ENCODE measurements around the gene RFLNA.

Gene RFLNA

DNA sequence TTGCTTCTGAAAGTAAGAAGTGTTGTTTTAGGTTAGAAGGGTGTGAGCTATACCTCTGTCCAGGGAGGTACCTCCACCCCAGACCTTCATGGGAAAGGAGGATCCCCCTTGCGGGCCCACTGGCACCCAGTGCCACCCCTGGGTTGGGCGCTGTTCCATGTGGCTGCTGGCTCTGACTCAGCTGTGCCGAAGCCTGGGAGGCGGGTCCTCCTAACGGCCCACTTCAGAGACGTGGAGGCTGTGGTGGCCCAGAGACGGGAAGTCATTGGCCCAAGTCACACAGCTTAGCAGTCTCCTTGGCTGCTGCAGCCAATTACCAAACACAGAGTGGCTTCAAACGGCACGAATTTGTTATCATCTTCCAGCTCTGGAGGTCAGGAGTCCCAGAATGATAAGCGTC, 10.2 kb downstream of the RFLNA start:
- H3K27ac ChIP-seq = no peak overlapping the region
- TF ChIP-seq ZFX (IDR thresholded peaks at IDR 0.05) = no peak
- TF ChIP-seq, protein P1, sequence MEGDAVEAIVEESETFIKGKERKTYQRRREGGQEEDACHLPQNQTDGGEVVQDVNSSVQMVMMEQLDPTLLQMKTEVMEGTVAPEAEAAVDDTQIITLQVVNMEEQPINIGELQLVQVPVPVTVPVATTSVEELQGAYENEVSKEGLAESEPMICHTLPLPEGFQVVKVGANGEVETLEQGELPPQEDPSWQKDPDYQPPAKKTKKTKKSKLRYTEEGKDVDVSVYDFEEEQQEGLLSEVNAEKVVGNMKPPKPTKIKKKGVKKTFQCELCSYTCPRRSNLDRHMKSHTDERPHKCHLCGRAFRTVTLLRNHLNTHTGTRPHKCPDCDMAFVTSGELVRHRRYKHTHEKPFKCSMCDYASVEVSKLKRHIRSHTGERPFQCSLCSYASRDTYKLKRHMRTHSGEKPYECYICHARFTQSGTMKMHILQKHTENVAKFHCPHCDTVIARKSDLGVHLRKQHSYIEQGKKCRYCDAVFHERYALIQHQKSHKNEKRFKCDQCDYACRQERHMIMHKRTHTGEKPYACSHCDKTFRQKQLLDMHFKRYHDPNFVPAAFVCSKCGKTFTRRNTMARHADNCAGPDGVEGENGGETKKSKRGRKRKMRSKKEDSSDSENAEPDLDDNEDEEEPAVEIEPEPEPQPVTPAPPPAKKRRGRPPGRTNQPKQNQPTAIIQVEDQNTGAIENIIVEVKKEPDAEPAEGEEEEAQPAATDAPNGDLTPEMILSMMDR (conservative IDR thresholded peaks at IDR 0.05) = no peak

DNA sequence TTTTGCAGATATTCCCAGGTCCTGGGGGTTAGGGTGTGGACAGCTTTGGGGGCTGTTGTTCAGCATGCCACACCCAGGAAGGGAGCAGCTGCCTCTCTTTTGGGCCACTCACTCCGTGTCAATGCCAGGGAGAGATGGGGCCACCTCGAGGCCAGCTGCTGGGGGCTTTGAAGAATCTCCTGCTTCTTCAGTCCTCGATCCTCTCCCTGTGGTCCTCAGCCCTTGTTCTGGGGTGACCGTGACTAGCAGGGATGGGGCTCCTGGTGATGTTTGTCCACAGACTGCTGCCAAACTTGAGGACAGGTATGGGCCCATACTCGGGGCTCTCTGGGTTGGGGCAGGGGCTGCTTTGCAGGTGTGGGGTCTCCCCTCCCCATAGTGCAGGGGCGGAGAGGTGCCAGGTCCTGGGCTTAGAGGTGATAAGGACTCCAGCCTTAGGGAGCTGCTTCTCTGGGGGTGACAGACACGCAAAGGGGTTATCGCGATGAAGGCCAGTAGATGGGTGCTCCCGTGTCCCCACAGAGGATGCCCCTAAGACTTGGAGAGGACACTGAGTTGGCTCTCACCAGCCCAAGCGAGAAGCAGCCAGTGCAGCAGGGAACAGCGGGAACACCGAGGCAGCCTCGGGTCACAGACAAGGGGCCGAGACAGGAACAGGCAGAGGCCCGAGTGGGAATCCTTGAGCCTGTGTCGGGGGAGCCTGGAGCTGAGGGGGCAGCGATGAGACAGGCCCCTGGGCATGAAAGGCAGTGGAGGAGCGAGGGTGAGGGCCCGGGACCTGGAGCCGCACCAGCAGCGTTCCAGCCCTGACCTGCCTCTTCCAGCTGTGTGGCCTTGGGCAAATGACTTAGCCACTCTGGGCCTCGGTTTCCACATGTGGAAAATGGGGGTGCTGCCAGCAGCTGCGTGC, 11.1 kb downstream of the RFLNA start:
- H3K27ac ChIP-seq = no peak overlapping the region
- no peak for TF ChIP-seq ZFX (IDR thresholded peaks at IDR 0.05)
- TF ChIP-seq, protein P1 (conservative IDR thresholded peaks at IDR 0.05) = no peak

DNA sequence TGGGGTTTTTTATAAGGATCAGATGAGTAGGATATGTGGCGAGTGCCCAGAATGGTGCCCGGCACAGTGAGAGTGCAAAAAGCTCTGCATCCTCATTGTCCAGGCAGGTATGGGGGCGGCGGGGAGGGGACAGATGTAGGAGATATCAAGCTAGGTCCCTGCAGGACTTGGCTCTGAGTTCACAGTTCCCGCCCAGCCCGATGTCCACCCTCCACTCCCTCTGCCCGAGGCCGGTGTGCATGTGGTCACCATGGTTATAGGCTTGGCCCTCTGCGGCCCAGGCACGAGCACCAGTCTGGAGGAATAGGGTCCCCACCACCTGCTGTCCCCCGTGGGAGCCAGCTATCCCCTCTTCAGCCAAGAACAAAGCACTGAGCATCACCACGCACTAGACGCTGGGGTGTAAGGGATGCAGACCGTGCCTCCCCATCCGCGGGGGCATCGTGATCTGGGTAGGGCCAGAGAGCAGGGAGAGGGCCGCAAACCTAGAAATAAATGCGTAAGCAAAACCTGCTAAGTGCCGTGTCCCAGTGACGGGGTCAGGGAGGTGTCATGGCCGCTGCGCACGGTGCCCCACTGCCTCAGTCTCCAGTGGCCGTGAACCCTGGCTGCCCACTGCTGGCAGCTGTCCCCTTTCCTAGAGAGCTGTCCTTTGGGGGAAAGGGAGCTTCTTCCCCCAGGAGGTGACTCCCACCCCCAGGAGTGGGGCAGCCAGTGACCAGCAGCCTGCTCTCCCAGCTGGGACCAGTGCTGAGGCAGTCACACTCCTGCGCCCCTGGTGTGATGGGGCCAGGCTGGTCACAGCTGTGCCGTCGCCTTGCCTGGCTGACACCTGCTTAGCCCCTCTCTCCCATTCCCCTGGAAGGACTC, 12.0 kb downstream of the RFLNA start:
- TF ChIP-seq ZFX (IDR thresholded peaks at IDR 0.05) = no peak
- H3K27ac ChIP-seq = no peak overlapping the region

DNA sequence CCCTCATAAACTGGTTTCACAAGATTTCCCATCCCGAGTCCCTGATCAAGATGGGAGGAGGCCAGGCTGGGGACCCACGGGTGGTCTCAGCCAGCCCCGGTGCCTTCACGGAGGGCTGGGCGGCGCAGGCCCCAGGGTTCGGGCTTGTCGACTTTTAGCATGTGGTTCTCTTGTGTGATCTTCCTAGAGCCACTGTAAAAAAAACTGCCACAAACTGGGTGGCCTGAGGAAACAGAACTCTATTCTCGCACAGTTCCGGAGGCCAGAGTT, 12.6 kb downstream of the RFLNA start:
- TF ChIP-seq, protein P1 (conservative IDR thresholded peaks at IDR 0.05) = no peak
- TF ChIP-seq ZFX (IDR thresholded peaks at IDR 0.05) = no peak
- H3K27ac ChIP-seq = no peak overlapping the region

DNA sequence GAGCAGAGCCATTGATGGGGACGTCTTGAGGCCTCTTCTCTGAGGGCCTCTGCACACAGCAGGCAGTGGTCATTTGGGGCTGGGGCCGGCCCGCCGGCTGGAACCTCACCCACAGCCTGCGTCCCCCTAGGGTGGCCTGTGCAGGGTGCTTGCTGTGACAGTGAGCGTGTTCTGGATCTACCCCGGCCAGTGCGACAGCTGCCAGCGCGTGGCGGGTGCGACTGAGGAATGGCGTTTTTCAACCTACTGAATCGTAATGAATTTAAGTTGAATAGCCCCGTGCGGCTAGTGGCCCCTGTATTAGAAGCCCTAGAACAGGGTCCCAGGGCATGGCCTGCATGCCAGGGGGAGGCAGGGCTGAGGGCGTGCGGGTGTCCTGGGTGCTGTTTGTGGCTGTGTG, 13.8 kb downstream of the RFLNA start:
- H3K27ac ChIP-seq = no peak overlapping the region
- no peak for TF ChIP-seq ZFX (IDR thresholded peaks at IDR 0.05)
- TF ChIP-seq, protein P1 (conservative IDR thresholded peaks at IDR 0.05) = no peak

DNA sequence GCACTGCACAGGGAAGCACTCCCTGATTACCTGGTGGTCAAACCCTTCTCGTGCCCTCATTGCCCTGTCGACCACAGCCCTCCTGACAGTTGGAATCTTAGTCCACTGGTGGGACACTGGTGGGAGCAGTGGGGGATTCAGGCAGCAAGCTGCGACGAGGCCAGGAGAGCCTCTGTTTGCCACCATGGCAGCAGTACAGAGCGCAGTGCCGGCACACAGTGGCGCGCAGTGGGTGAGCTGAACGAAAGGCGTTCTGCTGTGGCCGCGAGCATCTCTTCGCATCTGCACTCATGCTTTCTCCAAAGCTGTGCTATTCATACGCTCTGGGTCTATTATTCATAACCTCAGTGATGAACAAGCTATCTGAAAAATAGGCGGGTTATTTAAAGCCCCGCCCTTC, 14.3 kb downstream of the RFLNA start:
- H3K27ac ChIP-seq = no peak overlapping the region
- TF ChIP-seq, protein P1 (conservative IDR thresholded peaks at IDR 0.05) = no peak
- no peak for TF ChIP-seq ZFX (IDR thresholded peaks at IDR 0.05)

DNA sequence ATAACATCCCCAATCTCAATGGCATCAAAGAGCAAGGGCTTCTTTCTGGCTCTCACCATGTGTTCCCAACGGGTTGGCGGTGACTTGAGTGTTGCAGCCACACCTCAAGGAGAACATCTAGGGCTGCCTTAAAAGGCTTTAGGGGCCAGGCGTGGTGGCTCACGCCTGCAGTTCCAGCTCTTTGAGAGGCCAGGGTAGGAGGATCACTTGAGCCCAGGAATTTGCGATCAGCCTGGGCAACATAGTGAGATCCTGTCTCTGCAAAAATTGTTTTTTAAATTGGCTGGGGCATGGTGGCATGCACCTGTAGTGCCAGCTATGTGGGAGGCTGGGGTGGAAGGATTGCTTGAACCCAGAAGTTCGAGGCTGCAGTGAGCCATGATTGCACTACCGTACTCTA, 14.9 kb downstream of the RFLNA start:
- no peak overlapping the region for H3K27ac ChIP-seq
- TF ChIP-seq, protein P1 (conservative IDR thresholded peaks at IDR 0.05) = no peak
- TF ChIP-seq ZFX (IDR thresholded peaks at IDR 0.05) = no peak
